Erythroblast (primary cell): ENCODE results near the gene PIK3AP1.

Experiments used
- GATA1 ChIP-seq: IDR thresholded peaks from 2 replicates; pipeline ENCODE4 v1.6.1; 2011; ENCODE audit warnings: low read depth, mild to moderate bottlenecking, control low read depth, low read length, moderate library complexity
- POLR2A ChIP-seq: IDR thresholded peaks from 2 replicates; pipeline ENCODE4 v1.6.1; 2011; ENCODE audit warnings: mild to moderate bottlenecking, low read length

DNA sequence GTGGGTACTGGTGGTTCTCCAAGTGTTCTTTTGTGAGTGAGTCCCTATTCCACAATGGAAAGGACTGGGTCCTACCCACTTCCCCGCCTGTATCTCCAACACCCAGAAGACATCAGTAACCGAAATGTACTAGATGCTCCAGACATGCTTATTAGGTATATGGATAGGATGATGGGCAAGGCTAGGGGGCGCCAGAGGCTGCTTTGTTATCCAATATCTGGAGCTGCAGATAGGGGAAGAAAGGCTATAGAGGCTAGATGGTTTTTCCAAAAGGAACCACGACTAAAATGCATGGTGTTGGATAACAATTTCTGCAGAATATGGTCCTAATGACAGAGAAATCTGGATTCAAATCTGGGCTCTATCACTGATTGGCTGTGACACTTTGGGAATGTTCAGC lies 77.3 kb downstream of the PIK3AP1 start:
- TF ChIP-seq POLR2A (no peak), GATA1 (no peak)
